T-helper 2 cell treated with Interferon-gamma antibody and Interleukin-4, amounts not matched to agents 5 μg/mL and 100 μg/mL, for 36 hours (primary cell): ENCODE results near the gene HS3ST5.
"Not testable (repeated sequence)": the region's sequence is repeated elsewhere in the genome, so short reads cannot be mapped to it uniquely, and the experiment has no call there.

ENCODE experiments used
- DNase-seq: peaks from one replicate; pipeline ENCODE4 v3.0.0; 2021; ENCODE audit warnings: low spot score
- H3K27ac Mint-ChIP-seq: one replicate; pipeline ENCODE4 v1.8.0; 2021; ENCODE audit warnings: mild to moderate bottlenecking, mixed read lengths
- H3K27me3 Mint-ChIP-seq: one replicate; pipeline ENCODE4 v1.8.0; 2021; ENCODE audit warnings: low read depth, mixed read lengths
- H3K36me3 Mint-ChIP-seq: one replicate; pipeline ENCODE4 v1.8.0; 2021; ENCODE audit warnings: low read depth, mixed read lengths
- H3K4me1 Mint-ChIP-seq: one replicate; pipeline ENCODE4 v1.8.0; 2021; ENCODE audit warnings: low read depth, mixed read lengths
- H3K4me3 Mint-ChIP-seq: one replicate; pipeline ENCODE4 v1.8.0; 2022; ENCODE audit warnings: mild to moderate bottlenecking, moderate library complexity, mixed read lengths
- H3K9me3 Mint-ChIP-seq: one replicate; pipeline ENCODE4 v1.8.0; 2021; ENCODE audit warnings: mixed read lengths

HS3ST5 gene

DNA sequence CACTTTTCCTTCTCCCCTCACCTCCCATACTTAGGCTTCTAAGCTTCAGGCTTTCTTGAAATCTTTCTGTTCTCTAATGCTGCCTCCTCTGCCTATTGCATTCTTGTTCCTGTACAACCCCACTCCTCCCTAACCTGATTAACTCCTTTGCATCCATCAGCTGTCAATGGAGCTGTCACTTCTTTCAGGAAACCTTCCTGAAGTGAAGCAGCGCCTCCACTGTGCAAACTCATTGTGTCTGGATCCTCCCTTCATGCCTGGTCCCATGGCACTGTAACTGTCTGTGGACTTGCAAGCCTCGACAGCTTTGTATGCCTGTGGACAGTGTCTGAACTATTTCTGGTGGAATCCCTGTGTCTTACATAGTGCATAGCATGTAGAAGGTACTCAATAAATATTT, 185.0 kb downstream of the HS3ST5 start:
- Mint-ChIP-seq H3K27ac (no peak overlapping the region), H3K4me1 (no peaks in the 10 kb centered on the region), H3K36me3 (no peaks in the 10 kb centered on the region), H3K9me3 (no peaks in the 10 kb centered on the region), H3K4me3 (no peak overlapping the region), H3K27me3 (no peaks in the 10 kb centered on the region)
- DNase-seq, result no peak

DNA sequence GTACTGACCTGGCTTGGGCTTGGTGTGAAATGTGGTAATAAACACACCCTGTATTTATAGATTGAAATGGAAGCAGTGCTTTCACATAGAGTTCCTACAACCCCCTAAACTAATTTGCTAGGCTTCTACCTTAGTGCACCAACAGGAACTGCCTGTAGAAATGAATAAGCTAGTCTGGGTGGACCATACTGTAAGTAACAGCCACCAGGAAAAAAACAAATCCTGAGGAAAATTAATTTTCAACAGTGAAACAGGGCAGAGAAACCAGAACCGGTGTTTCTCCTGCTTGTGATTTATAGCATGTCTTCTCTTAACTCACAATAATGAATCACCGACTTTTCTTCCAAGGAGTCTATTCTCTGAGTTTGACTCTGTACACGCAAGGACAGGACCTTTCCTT, 187.1 kb downstream of the HS3ST5 start:
- Mint-ChIP-seq H3K9me3 (no peaks in the 10 kb centered on the region), H3K4me1 (no peaks in the 10 kb centered on the region), H3K4me3 (no peak overlapping the region), H3K27ac (no peak overlapping the region), H3K36me3 (no peaks in the 10 kb centered on the region), H3K27me3 (no peaks in the 10 kb centered on the region)
- no peak for DNase-seq

DNA sequence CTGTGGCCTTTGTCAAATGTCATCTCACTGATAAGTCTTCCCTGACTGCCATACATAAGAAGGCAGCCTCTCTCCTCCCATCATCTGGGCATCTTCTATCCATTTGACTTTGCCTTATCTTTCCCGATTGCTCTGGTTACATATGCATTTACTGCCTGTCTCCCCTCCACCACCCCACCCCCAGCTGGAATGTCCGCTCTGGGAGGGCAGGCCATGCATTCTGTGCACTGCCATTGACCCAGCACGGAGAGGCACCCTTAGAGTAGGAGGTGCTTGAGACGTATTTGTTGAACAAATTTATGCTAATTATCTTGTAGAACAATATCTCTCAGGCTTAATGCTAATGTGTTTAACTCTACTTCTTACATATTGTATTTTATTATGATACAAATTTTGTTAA, 188.0 kb downstream of the HS3ST5 start:
- DNase-seq, result no peak
- Mint-ChIP-seq H3K4me3 (no peak overlapping the region), H3K27me3 (no peaks in the 10 kb centered on the region), H3K36me3 (no peaks in the 10 kb centered on the region), H3K9me3 (no peaks in the 10 kb centered on the region), H3K4me1 (no peaks in the 10 kb centered on the region), H3K27ac (no peak overlapping the region)

DNA sequence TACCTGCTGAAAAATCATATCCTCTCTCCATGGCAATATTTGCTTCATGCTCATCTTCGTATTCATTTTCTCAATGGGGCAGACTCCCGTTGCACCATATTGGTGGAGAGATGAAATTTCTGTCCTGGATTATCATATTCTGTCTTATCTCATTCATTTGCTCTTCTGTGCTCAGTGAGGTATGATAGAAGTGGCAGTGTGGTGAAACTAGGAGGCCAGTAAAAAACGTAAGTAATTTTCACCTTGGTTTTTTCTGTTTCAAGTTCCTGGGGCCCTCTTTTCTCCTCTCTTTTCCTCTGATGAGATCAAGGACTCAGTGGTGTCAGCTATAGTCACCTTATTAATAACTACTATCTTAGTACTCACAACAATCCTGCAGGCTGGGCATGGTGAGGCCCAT, 189.4 kb downstream of the HS3ST5 start:
- Mint-ChIP-seq H3K4me3 (no peak overlapping the region), H3K4me1 (no peaks in the 10 kb centered on the region), H3K27ac (no peak overlapping the region), H3K27me3 (no peaks in the 10 kb centered on the region), H3K9me3 (no peaks in the 10 kb centered on the region), H3K36me3 (no peaks in the 10 kb centered on the region)
- no peak for DNase-seq

DNA sequence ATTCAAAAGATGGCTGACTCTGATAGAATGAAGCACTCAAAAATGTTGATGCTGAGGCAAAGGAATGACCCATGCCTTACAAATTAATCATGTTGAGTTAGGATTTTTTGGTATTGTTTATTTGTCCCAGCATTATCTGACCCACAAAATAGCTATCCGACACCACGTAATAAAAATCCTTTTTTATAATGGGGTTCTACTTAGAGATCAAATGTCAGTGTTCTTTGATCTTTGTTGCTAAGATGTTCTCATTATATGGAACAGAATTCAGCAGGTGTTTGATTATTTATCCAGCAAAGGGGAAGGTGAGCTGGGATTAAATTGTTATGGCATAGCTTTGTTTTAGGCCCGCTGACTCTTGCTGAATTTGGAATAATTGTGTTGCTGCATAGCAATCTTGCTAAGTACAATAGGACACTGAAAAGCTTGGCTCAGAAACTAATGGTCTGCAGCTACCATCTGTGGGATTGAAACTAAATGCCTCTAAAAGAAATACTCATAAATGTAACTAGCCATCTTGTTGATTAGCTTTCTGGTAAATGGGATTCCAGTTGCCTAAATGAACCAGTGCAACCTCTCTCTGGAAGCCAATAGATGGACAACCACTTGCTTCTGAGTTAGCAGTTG, 191.6 kb downstream of the HS3ST5 start:
- no peaks in the 10 kb centered on the region for H3K4me1 Mint-ChIP-seq
- peaks cover 4% of the 10 kb centered on the region for H3K9me3 Mint-ChIP-seq
- no peaks in the 10 kb centered on the region for H3K36me3 Mint-ChIP-seq
- no peak overlapping the region for H3K27ac Mint-ChIP-seq
- H3K4me3 Mint-ChIP-seq, result no peak overlapping the region
- no peak for DNase-seq
- H3K27me3 Mint-ChIP-seq, result no peaks in the 10 kb centered on the region

DNA sequence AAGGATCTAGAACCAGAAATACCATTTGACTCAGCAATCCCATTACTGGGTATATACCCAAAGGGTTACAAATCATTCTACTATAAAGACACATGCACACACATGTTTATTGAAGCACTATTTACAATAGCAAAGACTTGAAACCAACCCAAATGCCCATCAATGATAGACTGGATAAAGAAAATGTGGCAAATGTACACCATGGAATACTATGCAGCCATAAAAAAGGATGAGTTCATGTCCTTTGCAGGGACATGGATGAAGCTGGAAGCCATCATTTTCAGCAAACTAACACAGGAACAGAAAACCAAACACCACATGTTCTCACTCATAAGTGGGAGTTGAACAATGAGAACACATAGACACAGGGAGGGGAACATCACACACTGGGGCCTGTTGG, 193.6 kb downstream of the HS3ST5 start:
- not testable (repeated sequence) for H3K27me3 Mint-ChIP-seq, H3K4me3 Mint-ChIP-seq, H3K9me3 Mint-ChIP-seq, H3K4me1 Mint-ChIP-seq, H3K27ac Mint-ChIP-seq, H3K36me3 Mint-ChIP-seq, DNase-seq

DNA sequence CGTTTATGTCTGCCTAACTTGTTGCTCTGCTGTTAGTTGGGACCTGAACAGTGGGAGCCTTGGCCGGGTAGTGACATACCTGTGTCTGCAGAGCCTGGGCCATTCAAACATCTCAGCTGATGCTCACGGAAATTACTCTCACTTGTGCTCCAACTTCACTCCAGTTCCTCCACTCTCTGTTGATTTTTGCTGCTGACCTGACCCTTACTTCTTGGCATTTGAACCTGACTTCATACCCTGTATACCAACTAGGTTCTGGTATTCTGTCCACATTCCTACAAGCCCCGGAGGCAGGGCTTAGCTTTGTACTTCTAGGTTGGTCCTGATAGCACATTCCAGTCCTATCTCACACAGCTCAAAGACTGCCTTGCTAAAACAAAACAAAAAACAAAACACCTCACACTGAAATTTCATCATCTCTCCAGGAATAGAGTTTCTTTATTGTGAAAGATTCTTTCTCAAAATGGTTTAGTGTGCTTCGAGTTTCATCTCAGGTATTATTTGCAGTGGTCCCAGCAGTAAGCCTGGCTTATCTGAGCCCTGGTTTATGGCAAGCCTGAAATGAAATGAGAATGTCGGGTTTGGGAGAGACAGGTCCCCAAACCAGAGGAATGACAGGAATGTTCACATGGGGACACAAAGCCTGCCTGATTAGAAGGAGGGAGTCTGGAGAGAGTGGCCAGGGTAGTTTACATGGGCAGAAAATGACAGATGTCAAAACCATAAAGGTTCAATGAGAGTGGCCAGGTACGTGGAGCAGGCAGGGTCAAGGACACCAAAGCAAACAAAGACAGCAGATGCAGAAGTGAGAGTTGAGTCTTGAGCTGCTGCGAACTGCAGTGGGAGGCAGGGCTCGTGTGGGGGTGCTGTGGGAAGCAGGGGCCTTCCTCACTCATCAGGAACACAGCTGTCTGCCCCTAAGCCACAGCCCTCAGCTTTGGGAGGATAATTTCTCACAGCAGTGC, 197.7 kb downstream of the HS3ST5 start:
- Mint-ChIP-seq H3K4me3 (no peak overlapping the region), H3K27ac (no peak overlapping the region), H3K4me1 (no peaks in the 10 kb centered on the region), H3K9me3 (peaks cover 4% of the 10 kb centered on the region), H3K36me3 (no peaks in the 10 kb centered on the region), H3K27me3 (no peaks in the 10 kb centered on the region)
- no peak for DNase-seq

DNA sequence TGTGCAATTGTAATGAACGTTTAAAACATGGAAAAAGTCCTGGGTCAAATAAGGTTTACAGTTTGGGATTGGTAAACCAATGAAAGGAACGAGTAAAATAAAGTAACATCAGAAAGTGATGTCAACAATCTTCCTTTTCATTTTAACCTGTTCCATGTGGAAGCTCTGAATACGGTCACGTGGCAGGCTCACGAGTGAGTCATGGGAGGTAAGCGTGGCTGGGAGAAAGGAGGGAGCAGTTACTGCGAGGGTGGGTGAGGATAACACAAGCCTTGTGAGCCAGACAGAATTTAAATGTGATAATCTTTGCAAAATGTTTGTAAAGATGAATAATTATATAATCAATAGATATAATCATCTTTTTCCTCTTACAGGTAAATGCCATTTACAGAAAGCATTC, 200.6 kb downstream of the HS3ST5 start:
- Mint-ChIP-seq H3K36me3 (no peaks in the 10 kb centered on the region), H3K4me3 (no peak overlapping the region)

DNA sequence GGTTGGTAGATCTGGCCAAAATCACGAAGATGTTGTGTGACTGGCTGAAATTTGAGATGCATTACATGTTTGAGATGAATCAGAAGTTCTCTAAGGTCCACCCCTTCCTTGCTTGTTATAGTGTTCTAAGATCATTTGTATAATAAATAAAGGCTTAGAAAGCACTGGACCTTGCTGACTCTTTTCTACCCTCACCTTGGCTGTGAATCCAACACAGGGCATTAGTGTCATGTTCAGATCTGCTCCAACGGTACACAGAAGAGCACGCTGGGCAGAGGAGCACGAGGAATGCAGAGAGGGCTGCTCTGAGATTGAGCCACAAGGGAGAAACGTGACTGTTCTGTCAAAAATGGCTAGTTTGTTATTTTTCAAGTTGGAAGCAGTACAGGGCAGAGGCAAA, 202.4 kb downstream of the HS3ST5 start:
- Mint-ChIP-seq H3K27ac (no peak overlapping the region), H3K36me3 (no peaks in the 10 kb centered on the region), H3K9me3 (no peaks in the 10 kb centered on the region), H3K27me3 (no peaks in the 10 kb centered on the region), H3K4me1 (no peaks in the 10 kb centered on the region), H3K4me3 (no peak overlapping the region)
- DNase-seq, result no peak

More for the DNA sequence above, 200.6 kb downstream of the HS3ST5 start:
- Mint-ChIP-seq H3K27me3 (no peaks in the 10 kb centered on the region), H3K9me3 (peaks cover 3% of the 10 kb centered on the region), H3K27ac (no peak overlapping the region), H3K4me1 (no peaks in the 10 kb centered on the region)
- no peak for DNase-seq

DNA sequence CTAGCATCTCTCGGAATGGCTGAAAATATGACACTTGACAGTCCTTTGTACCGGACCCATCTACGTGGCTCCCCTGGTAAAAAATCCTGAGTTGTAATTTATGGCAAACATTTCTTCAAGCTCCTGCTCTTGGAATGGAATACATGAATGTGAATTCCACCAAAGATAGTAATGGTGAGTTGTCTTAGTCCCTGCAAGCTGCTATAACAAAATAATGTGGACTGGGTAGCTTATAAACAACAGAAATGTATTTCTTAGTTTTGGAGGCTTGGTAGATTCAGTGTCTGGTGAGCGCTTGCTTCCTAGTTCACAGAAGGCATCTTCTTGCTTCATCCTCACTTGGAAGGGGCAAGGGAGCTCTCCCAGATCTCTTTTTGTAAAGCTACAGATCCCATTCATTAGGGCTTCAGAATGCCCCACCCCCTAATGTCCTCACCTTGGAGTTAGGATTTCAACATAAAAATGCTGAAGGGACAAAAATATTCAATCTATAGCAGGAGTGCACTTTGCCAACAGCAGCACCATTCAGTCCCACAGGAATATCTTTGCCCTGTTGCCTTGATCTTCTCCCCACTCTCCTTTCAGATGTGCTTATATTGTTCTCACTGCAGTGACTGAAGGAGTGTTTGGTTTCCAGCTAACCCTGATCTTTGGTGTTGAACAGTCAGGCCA, 204.1 kb downstream of the HS3ST5 start:
- H3K27ac Mint-ChIP-seq, result no peak overlapping the region
- H3K27me3 Mint-ChIP-seq, result no peaks in the 10 kb centered on the region
- DNase-seq, result no peak
- no peak overlapping the region for H3K4me3 Mint-ChIP-seq
- no peaks in the 10 kb centered on the region for H3K4me1 Mint-ChIP-seq
- no peaks in the 10 kb centered on the region for H3K36me3 Mint-ChIP-seq
- no peaks in the 10 kb centered on the region for H3K9me3 Mint-ChIP-seq

DNA sequence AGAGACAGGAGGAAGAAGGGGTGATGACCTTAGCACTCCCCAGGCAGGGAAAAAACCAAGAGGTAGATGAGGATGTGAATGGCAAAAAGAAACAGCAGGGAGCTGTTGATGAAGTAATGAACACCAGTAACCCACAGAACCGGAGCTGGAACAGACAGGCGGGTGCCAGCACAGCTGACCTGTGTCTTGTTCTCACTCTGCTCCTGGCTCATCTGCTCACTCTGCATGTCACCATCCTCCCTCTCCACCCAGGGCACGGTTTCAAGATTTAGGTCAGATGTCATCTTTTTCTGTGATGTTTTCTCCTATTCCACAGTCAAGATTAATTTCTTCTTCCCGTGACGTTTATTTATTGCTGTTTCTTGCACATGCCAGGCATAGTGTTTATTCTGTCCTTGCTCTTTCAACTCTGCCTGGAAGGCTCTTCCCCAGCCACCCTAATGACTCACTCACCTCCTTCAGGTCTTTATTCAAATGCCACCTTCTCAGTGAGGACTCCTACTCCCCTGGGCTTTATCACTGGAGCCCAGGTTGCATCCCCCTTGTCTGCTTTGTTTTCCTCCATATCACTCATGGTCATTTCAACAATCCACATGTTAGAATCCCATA, 207.4 kb downstream of the HS3ST5 start:
- Mint-ChIP-seq H3K36me3 (no peaks in the 10 kb centered on the region), H3K4me3 (no peak overlapping the region), H3K4me1 (no peaks in the 10 kb centered on the region), H3K27ac (no peak overlapping the region), H3K27me3 (no peaks in the 10 kb centered on the region), H3K9me3 (no peaks in the 10 kb centered on the region)
- no peak for DNase-seq

DNA sequence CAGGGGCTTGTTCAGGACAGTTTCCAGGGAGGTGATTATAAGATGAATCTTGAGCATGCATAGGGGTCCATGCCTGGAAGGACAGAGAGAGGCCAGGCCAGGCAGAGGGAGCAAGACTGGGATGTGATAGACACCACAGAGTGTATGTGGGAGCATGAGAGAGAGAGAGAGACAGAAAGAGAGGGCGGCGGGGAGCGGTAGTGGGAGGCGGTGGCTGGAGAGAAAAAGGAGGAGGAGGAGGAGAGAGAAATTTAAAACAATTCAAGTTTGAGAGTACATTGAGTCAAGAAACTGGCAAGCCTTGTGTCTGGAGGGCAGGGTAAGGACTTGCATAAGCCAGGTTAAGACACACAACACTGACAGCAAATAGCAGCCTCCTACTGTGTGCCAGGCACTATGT, 209.0 kb downstream of the HS3ST5 start:
- H3K27ac Mint-ChIP-seq, result no peak overlapping the region
- H3K36me3 Mint-ChIP-seq, result no peaks in the 10 kb centered on the region
- no peaks in the 10 kb centered on the region for H3K27me3 Mint-ChIP-seq
- no peak for DNase-seq
- H3K4me3 Mint-ChIP-seq, result no peak overlapping the region
- no peaks in the 10 kb centered on the region for H3K9me3 Mint-ChIP-seq
- no peaks in the 10 kb centered on the region for H3K4me1 Mint-ChIP-seq

DNA sequence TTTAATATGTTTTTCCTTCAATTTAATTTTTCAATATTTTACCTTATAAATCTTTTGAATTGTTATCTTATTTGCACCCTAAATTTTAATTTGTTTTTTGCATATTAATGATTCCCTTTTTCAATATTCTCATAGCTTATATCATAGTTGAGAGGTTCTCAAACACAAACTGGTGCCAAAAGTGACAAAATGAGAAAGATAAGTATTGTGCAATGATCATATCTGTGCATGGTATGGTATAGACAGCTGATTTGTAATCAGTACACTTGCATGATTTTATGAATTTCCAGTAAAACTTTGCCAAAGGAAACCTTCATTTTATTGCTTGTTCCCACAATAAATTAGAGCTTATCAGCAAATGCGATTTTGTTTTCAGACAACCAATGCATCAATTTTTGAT, 210.9 kb downstream of the HS3ST5 start:
- no peaks in the 10 kb centered on the region for H3K9me3 Mint-ChIP-seq
- no peak for DNase-seq
- H3K27me3 Mint-ChIP-seq, result no peaks in the 10 kb centered on the region
- H3K27ac Mint-ChIP-seq, result no peak overlapping the region
- H3K4me3 Mint-ChIP-seq, result no peak overlapping the region
- H3K4me1 Mint-ChIP-seq, result no peaks in the 10 kb centered on the region
- no peaks in the 10 kb centered on the region for H3K36me3 Mint-ChIP-seq

DNA sequence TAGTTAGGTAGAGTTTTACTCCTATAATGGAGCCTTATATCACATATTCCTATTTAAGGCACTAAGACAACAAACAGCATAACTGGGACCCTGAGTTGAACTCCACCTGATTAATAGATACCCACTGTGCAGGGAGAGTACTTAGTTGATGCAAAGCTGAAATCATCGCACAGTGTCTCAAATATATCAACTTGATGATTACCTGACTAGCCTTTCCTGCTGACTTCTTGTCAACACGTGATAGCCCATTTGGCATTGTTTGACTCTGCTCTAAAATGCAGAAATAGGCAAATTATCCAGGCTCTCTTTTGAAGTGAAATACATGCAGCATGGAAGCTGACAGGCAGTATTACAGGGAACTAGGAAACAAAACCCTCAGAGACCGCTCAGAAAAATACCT, 217.2 kb downstream of the HS3ST5 start:
- Mint-ChIP-seq H3K36me3 (no peaks in the 10 kb centered on the region), H3K4me1 (no peaks in the 10 kb centered on the region), H3K27me3 (no peaks in the 10 kb centered on the region), H3K27ac (no peak overlapping the region), H3K4me3 (no peak overlapping the region), H3K9me3 (no peaks in the 10 kb centered on the region)
- DNase-seq, result no peak
